GM19193 (cell line): Measurements from ENCODE around the gene NOS1AP.

Experiments
- POLR2A ChIP-seq: IDR thresholded peaks from 4 replicates; pipeline ENCODE4 v1.6.1; 2011; ENCODE audit not compliant: insufficient read depth, insufficient read length; ENCODE audit errors: extremely low read depth

NOS1AP gene

DNA sequence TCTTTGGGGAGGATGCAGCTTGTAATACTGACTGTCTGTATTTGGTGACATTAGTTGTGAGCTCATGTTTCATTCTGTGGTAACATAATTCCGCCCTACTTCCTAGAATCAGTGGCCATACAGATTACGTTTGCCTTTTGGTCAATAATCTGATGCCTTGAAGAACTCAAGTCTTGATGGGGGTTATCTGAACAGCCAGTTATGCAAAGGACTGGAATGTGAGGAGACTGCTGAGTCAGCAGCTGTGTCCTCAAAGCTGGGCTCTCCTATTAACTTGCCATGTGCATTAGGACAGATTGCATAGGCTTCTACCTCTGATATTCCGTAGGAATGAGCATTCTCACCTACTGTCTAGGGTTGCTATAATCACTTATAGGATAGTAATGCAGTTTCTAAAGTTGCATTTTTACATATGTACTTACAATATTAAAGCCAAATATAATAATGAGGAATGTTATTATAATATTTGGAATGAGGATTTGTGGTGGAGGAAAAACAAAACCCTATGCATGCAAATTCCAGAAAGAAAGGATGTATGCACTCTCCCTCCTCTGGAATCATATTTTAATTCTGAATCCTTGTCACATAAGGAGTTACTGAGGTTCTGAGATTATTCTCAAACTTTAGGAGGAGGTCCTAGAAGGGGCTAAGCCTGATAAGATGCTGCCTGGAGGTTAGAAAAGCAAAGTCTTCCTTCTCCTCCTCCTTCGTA lies 116.0 kb downstream of the NOS1AP start:
- TF ChIP-seq POLR2A, result no peak

DNA sequence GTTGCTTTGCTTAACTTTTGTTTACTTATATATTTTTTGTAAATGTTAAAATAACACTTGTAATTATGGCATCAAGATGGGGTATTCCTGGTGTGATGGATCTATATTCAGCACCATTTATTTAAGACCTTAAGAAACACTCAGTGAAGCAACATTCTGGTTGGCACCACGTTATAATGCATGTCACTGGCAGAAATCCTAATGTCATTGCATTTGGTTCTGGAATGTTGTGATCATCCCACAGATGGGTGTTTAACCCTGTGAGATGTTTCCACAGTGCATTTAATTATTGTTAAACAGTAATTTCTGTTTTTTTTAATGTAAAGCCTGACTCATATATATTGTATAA lies 116.5 kb downstream of the NOS1AP start:
- TF ChIP-seq POLR2A, result no peak

DNA sequence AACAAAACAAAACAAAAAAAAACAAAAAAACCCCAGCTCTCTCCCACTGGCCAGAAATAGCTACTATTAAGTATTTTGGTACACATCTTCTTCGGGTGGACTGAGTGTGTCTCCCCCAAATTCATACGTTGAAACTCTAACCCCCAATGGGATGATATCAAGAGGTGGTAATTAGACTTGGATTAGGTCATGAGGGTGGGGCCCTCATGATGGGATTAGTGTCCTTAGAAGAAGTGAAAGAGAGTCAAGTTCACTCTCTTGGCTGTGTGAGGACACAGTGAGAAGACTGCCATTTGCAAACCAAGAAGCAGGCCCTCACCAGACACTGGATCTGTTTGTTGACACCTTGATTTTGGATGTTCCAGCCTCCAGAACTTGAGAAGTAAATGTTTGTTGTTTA lies 116.9 kb downstream of the NOS1AP start:
- no peak for TF ChIP-seq POLR2A

DNA sequence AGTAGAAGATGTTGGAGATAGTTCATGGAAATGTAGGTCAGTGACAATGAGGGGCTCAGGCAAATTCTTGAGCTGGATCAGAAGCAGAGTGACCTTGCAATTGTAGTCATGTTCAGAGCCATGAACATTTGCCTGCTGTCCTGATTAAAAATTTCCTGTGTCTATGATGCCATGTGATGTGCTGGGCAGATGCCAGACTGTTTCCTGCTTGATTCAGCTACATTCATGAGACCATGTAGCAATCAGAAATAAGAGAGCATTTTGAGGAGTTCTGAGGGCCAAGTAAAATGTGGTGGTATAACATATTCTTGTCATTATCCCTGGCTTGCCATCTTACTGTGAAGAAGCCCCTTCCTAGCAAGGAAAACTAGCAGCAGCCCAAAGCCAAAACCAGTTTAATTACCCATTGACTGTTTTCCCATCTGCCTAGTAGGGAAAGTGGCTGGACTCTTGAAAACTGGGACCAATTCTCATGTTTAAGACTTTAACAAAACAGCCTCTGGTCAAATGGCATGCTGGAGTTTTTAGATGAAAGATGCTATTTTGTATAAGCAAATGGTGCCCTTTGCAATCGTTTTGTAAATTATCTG lies 118.3 kb downstream of the NOS1AP start:
- TF ChIP-seq POLR2A, result no peak

DNA sequence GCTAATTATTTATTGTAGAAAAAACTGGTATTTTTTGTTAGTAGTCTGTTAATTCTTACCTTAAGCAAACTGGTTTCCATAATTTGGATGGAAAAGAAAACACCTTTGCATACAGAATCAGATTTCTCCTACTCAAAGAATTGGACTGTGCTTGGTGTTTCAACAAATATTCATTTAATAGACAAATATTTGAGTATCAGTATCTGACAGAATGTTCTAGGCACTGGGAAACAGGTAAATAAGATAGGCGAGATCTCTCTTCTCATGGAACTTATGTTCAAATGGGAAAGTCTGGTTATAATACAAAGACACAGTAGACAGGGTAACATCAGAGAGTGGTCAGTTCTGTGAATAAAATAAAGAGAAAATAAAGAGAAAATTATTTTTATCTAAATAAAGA lies 119.9 kb downstream of the NOS1AP start:
- no peak for TF ChIP-seq POLR2A

DNA sequence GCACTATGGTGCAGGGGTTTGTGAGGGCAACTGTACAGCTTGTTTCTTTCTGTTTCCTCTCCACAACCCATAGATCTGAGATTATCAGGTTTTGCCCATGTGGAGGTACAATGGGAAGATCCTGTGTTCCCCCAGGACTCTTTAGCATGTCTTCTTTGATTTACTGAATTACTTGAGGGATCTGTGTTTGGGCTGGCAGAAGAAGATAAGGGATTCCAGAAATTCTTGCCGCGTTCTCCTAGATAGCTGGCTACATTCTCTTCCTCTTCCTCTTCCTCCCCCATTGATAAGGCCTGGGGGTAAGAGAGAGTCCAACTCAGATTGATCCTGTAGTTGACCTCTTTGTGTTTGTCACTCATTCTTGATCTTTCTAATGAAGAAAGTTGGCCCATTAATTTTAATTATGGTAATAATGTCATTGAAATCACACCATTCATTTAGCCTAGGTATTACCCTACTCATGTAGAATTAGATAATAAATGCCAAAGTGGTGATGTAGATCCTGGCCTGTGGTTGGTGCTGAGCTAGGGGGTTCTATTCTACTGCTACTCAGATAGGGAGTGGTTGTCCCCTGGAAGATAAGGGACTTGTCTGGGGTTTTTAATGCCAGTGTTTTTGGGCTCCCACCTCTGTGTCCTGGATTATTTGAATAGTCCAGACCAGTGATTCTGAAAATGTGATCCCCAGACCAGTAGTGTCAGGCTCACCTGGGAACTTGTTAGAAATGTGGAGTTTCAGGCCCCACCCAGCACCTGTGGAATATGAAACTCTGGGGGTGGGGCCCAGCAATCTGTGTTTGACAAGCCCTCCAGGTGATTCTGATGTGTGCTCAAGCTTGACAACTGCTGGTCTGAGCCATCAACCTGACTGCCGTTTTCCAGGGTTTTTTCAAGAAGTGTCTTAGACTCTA lies 122.2 kb downstream of the NOS1AP start:
- TF ChIP-seq POLR2A, result no peak

DNA sequence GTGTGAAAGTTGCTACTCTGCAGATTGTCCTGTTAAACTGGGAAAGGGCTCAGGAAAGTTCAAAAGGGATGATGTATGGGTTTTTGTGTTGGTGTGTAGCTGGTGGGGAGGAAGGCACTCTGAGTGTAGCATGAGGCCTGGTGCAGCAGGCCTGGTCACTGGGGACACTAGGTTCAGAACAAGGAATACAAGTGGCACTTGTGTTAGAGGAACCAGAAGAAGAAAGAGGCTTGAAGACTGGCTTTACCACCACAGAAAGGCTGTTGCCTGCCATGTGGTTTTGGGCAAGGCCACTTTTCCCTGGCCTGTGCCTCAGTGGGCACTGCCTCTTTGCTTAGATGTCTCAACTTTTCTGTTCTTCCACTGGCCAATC lies 122.8 kb downstream of the NOS1AP start:
- no peak for TF ChIP-seq POLR2A

DNA sequence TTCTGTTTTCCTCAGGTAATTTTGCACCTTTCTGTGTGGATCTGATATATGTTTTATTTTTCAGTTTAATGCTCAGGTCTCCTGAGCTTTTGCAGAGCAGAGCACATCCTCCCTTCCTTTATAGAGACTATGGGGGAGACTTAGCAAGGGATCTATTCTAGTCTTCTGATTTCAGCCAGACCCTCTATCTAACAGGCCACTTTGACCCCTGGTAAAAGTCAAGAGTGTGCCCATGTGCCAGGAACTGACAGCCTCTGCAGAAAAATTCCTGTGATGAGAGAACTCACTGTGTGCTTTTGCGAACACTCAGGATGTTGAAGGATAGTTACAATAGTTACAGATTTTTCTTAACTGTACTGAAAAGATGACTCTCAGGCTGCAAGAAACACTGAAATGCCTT lies 123.3 kb downstream of the NOS1AP start:
- no peak for TF ChIP-seq POLR2A

DNA sequence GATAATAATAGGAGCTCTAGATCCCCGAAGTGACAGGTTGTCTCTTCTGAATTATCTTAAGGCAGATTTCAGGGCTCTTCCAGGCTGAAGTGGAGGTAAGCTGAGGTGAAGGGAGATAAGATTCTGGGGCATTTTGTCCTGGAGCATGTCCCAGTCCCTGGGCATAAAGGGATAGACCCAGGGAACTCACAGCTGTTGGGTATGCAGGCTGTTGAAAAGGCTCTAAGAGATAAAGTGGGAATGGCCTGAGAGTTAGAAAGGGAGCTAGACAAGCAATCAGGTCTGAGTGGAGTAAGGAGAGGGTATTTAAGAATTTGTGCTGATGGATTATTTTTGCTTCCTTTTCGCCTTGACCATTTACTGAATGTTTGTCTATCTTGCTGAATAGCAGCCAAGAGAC lies 123.7 kb downstream of the NOS1AP start:
- TF ChIP-seq POLR2A, result no peak

DNA sequence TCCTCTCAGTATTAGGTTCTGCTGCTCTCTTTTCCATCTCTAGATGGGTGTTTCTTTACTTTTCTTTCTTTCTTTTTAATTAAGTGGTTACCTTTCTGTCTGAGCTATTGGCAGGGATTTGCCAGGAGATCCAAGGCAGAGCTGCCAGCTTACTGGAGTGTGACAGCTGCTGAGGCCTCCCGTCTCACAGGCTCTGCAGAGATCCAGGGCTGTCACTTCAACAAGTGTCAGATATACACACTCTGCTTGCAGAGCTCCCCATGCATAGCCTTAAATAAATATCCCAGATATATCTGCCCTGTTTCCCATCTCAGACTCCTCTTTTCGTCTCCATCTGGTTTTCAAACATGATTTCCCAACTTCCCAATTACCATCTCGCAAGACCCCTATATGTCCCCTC lies 124.3 kb downstream of the NOS1AP start:
- no peak for TF ChIP-seq POLR2A

DNA sequence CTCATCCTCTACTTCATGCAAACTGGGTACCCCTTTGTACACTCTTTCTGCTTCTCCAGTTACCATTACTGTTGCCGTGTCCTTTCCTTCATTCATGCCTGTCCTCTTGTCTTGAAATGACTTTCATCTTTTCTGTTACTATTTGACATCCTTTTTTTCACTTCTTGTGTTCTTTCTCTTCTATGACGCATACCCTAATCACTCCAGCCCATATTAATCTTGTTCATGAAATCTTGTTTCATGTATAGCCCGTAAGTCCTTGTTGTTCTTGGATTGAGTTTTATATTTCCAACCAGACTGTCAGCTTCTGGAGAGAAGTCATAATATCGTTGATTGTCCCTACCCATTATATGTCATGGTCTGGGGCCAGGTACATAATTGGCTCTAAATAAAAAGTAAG lies 126.1 kb downstream of the NOS1AP start:
- no peak for TF ChIP-seq POLR2A

DNA sequence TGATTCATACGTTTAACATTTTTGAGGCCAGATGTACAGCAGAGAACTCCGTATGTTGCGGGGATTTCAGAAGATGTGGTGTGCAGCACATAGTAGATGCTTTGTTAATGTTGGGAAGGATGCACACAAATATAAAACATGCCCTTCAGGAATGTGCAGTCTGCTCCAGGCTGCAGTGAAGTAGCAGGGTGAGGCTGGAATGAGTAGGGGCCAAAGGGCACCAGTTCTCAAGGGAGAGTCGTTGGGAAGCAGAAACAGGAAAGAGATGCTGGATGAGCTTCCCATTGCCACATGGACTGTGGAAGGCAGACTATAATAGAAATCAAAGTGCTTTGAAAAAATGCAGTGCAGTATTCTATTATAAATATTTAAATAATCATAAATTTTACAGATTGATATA lies 126.9 kb downstream of the NOS1AP start:
- TF ChIP-seq POLR2A, result no peak

DNA sequence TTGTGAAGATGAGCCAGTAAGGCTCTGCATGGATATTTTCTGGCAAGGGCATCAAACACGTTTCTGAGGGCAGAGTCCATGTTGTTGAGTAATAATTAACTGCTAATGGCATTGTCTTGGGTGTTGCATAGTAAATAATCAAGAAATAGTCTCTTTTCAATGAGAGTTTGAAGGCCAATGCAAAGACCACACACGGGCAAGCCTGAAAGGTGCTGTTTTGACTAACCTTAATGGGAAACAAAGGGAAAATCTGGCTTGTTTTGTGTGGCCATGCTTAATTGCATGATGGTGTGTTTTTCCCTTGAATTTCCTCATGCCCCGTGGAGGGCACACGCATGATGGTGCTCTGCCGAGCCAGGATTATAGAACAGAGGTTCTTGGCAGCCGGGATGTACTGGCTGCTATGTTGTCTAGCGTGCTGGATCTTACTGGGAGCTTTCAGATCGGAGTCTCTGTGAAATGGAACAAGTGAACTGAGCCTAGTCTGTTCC lies 127.6 kb downstream of the NOS1AP start:
- TF ChIP-seq POLR2A, result no peak

DNA sequence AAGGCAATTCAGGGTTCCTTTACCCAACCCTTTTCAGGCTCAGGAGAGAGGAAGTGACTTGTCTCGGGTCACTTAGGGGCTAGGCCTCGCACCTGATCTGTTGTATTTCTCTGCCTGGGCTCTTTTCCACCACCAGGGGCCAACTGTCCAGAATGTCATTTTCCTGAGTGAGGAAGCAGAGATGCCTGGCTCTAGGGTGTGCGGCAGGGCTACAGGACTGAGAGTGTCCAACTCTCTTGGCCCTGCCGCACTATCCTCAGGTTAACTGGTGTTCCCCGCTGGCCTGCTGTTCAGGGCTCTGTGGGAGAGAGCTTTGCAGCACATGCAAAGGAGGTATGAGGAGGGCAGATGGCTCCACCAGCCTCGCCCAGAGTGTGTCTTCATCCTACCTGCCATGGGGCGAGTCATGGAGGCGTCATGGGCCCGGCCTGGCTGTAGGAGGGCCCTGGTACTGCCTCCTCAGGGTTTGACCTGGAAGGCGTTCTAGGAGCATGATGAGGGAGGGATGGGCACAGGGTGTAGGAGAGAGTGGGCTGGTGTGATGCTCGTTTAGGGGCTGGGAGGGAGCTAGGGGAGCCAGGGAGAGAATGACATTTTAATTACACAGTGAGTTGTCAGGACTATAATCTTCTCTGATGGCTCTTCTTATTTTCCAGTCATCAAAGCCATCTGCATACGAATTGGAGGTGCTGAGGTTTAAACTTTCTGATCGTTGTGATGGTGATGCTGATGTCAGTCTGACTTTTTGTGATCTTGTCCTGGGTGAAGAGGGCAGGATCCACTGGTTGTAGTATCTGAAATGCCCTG lies 128.3 kb downstream of the NOS1AP start:
- TF ChIP-seq POLR2A, result no peak
